ENCODE results near the gene SELPLG.

Gene SELPLG

GRCh38 chr12:108615918-108616317, 17.8 kb downstream of the SELPLG start:
- no peak for DNase-seq (ENCODE audit: insufficient read length, low spot score)
- TF ChIP-seq CTCF (IDR thresholded peaks at IDR 0.05; ENCODE audit: insufficient read depth, missing control alignments), result no peak
- no peak for FAIRE-seq

- DNase-seq (ENCODE audit: insufficient read length, low spot score) (no peak), FAIRE-seq (no peak)
- no peak for TF ChIP-seq CTCF (IDR thresholded peaks at IDR 0.05; ENCODE audit: insufficient read depth, missing control alignments)
Observed at GRCh38 chr12:108614639-108615038, 19.1 kb downstream of the SELPLG start.

GRCh38 chr12:108614041-108614440, 19.7 kb downstream of the SELPLG start:
- no peak for TF ChIP-seq CTCF (IDR thresholded peaks at IDR 0.05; ENCODE audit: insufficient read depth, missing control alignments)
- FAIRE-seq, result no peak
- no peak for DNase-seq (ENCODE audit: insufficient read length, low spot score)

- DNase-seq (ENCODE audit: insufficient read length, low spot score) (no peak), FAIRE-seq (no peak)
Observed at GRCh38 chr12:108613548-108613947, 20.1 kb downstream of the SELPLG start.

GRCh38 chr12:108612788-108613282, 20.9 kb downstream of the SELPLG start:
- no peak for TF ChIP-seq CTCF (IDR thresholded peaks at IDR 0.05; ENCODE audit: insufficient read depth, missing control alignments)
- DNase-seq (ENCODE audit: insufficient read length, low spot score) (no peak), FAIRE-seq (no peak)

More at GRCh38 chr12:108613548-108613947, 20.1 kb downstream of the SELPLG start:
- TF ChIP-seq CTCF (IDR thresholded peaks at IDR 0.05; ENCODE audit: insufficient read depth, missing control alignments), result no peak

- FAIRE-seq, result no peak
- no peak for DNase-seq (ENCODE audit: insufficient read length, low spot score)
Observed at GRCh38 chr12:108611884-108612415, 21.7 kb downstream of the SELPLG start.

More at GRCh38 chr12:108611884-108612415, 21.7 kb downstream of the SELPLG start:
- TF ChIP-seq CTCF (IDR thresholded peaks at IDR 0.05; ENCODE audit: insufficient read depth, missing control alignments), result peak; percentile 38

Measured in D721Med (cell line).